Esophagus muscularis mucosa (tissue), 4 donors: Measurements from ENCODE around the gene SYNDIG1.

Source experiments
- CTCF ChIP-seq, 3 experiments: fragments of 200-600 bp in 2 of 3; fragments of 450-650 bp in 1 of 3; sonication (generic) in 2 of 3; IDR thresholded peaks; one replicate each; pipeline ENCODE4 v1.5.1; 2017 to 2019; ENCODE audit warnings: antibody characterized with exemption in 3 of 3, mild to moderate bottlenecking in 2 of 3, moderate library complexity in 1 of 3
- EP300 ChIP-seq: sonication (generic); formaldehyde crosslinking; IDR thresholded peaks from one replicate; pipeline ENCODE4 v1.6.1; 2017; ENCODE audit warnings: antibody characterized with exemption
- POLR2A ChIP-seq: fragments of 450-650 bp; IDR thresholded peaks from one replicate; pipeline ENCODE4 v1.6.1; 2017; ENCODE audit warnings: antibody characterized with exemption, moderate library complexity, mild to moderate bottlenecking, low read depth
- POLR2AphosphoS5 ChIP-seq, 2 donors: sonication (generic); formaldehyde crosslinking; IDR thresholded peaks; one replicate each; pipeline ENCODE4 v1.6.1; 2017; ENCODE audit warnings: antibody characterized with exemption in 2 of 2

- TF ChIP-seq CTCF (IDR thresholded peaks at IDR 0.05), result no peak
- no peak for TF ChIP-seq POLR2A
- TF ChIP-seq POLR2AphosphoS5 (IDR thresholded peaks at IDR 0.05), result no peak
- no peak for TF ChIP-seq EP300
These were observed 195.8 kb downstream of the SYNDIG1 start for GRCh38 chr20:24665196-24665595.
